Cardiac fibroblast (primary cell): ENCODE results near the gene CTBP1.

ENCODE experiments used
- DNase-seq, 2 donors: peaks; one replicate each; pipeline versions ENCODE4 v3.0.0 to v3.0.0-alpha.2; 2010; ENCODE audit warnings: low read depth in 2 of 2
- H3K4me3 ChIP-seq, 2 donors: replicated peaks in 1 of 2; 1 replicate in 1 of 2; 2 replicates in 1 of 2; pipeline ENCODE4 v1.5.1; 2011; ENCODE audit warnings: low read depth in 2 of 2, low read length in 2 of 2, mild to moderate bottlenecking in 2 of 2, moderate library complexity in 1 of 2
- CTCF ChIP-seq: IDR thresholded peaks from one replicate; pipeline ENCODE4 v1.5.1; 2011; ENCODE audit warnings: low read depth, mild to moderate bottlenecking, low read length, inconsistent platforms

Gene CTBP1

GRCh38 chr4:1204828-1205585 lies 43.9 kb downstream of the CTBP1 start:
- DNase-seq, result no peak
- TF ChIP-seq CTCF, result no peak
- no peak overlapping the region for H3K4me3 ChIP-seq

GRCh38 chr4:1204286-1204827 lies 44.6 kb downstream of the CTBP1 start:
- H3K4me3 ChIP-seq, result no peak overlapping the region
- no peak for DNase-seq
- TF ChIP-seq CTCF, result no peak

- TF ChIP-seq CTCF, result no peak
- H3K4me3 ChIP-seq, result no peak overlapping the region
- DNase-seq, result no peak
These were observed 45.8 kb downstream of the CTBP1 start for GRCh38 chr4:1203026-1203616.

GRCh38 chr4:1202526-1203011 lies 46.4 kb downstream of the CTBP1 start:
- no peak overlapping the region for H3K4me3 ChIP-seq
- TF ChIP-seq CTCF, result no peak
- DNase-seq, result no peak

- peak; percentile 90 to 91 for DNase-seq
- peak overlapping the region in 1 of 2 donors; percentile 18 for H3K4me3 ChIP-seq
- no peak for TF ChIP-seq CTCF
These were observed 46.9 kb downstream of the CTBP1 start for GRCh38 chr4:1201851-1202525.

GRCh38 chr4:1200425-1201035 lies 48.4 kb downstream of the CTBP1 start:
- no peak for TF ChIP-seq CTCF
- peak overlapping the region; percentile 21 to 59 for H3K4me3 ChIP-seq
- peak; percentile 83 to 88 for DNase-seq
